ENCODE measurements around the gene RNF167. TPM values are rescaled to one million over a fixed set of nuclear protein-coding genes. Genes with fewer than 3 reads are reported as not detected.

RNF167 gene
- total and polyA plus RNA-seq, 2 of the 4 experiments (the other 2 are of a cell fraction) = 13.1 to 79.5 TPM

DNA sequence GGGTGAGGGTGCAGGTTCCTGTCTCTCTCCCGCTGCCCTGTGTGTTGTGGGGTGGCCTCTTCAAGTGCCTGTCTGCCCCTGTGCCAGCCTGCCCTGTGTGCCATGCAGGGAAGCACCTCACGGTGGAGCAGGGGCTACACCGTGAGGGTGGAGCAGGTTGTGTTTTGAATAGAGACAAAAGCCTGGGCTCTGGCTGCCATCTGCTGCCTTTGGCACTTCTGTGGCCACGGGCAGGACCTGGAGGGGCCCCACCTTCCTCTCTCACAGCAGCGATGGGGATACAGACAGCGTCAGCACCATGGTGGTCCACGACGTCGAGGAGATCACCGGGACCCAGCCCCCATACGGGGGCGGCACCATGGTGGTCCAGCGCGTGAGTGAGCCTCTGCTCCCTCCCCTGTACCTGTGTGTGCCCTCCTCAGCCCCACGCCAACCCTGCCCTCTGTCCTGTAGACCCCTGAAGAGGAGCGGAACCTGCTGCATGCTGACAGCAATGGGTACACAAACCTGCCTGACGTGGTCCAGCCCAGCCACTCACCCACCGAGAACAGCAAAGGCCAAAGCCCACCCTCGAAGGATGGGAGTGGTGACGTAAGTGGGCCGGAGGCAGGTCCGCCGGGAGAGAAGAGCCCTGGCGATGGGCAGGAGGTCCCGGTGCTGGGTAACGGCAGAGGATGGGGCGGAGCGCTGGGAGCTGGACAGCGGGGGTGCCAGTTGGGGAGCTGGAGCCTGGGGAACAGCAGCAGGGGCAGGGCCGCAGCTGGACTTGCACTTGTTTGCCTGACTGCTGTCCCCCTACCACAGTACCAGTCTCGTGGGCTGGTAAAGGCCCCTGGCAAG lies 46.1 kb upstream of the RNF167 start:
- H3K27ac ChIP-seq (ENCODE audit: insufficient read depth, low read length) = no peak overlapping the region
- H2AK5ac ChIP-seq (ENCODE audit: low read depth, low read length) = no peak overlapping the region
- no peak overlapping the region for H3K18ac ChIP-seq (ENCODE audit: low read depth, low read length)
- H3K14ac ChIP-seq (replicated peaks; ENCODE audit: low read depth, low read length) = no peak overlapping the region
- no peaks in the 10 kb centered on the region for H3K9me3 ChIP-seq (ENCODE audit: control insufficient read depth, insufficient read depth, low read length)
- H2BK20ac ChIP-seq (ENCODE audit: low read depth, low read length) = no peak overlapping the region
- no peak overlapping the region for H3K23ac ChIP-seq (ENCODE audit: low read depth, low read length)
- H3K36me3 ChIP-seq (ENCODE audit: control insufficient read depth, insufficient read depth, low read length) = peaks cover 62% of the 10 kb centered on the region
- H3K27me3 ChIP-seq (ENCODE audit: control insufficient read depth, insufficient read depth, low read length) = no peaks in the 10 kb centered on the region
- TF ChIP-seq, protein P1, sequence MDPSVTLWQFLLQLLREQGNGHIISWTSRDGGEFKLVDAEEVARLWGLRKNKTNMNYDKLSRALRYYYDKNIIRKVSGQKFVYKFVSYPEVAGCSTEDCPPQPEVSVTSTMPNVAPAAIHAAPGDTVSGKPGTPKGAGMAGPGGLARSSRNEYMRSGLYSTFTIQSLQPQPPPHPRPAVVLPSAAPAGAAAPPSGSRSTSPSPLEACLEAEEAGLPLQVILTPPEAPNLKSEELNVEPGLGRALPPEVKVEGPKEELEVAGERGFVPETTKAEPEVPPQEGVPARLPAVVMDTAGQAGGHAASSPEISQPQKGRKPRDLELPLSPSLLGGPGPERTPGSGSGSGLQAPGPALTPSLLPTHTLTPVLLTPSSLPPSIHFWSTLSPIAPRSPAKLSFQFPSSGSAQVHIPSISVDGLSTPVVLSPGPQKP (IDR thresholded peaks at IDR 0.05; ENCODE audit: borderline replicate concordance, low read depth, low read length) = no peak
- TF ChIP-seq FOS (IDR thresholded peaks at IDR 0.05; ENCODE audit: low read depth, low read length) = no peak
- TF ChIP-seq RCOR1 (IDR thresholded peaks at IDR 0.05; ENCODE audit: insufficient replicate concordance, low read length) = no peak
- no peak for TF ChIP-seq CHD1 (IDR thresholded peaks at IDR 0.05; ENCODE audit: low read depth, low read length)
- TF ChIP-seq, protein P2, sequence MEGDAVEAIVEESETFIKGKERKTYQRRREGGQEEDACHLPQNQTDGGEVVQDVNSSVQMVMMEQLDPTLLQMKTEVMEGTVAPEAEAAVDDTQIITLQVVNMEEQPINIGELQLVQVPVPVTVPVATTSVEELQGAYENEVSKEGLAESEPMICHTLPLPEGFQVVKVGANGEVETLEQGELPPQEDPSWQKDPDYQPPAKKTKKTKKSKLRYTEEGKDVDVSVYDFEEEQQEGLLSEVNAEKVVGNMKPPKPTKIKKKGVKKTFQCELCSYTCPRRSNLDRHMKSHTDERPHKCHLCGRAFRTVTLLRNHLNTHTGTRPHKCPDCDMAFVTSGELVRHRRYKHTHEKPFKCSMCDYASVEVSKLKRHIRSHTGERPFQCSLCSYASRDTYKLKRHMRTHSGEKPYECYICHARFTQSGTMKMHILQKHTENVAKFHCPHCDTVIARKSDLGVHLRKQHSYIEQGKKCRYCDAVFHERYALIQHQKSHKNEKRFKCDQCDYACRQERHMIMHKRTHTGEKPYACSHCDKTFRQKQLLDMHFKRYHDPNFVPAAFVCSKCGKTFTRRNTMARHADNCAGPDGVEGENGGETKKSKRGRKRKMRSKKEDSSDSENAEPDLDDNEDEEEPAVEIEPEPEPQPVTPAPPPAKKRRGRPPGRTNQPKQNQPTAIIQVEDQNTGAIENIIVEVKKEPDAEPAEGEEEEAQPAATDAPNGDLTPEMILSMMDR (conservative IDR thresholded peaks at IDR 0.05; ENCODE audit: low read depth, low read length) = no peak
- no peak for TF ChIP-seq RFX5 (IDR thresholded peaks at IDR 0.05; ENCODE audit: low read depth, low read length)
- TF ChIP-seq NFE2L2 (IDR thresholded peaks at IDR 0.05; ENCODE audit: low read depth, low read length) = no peak
- TF ChIP-seq BHLHE40 (IDR thresholded peaks at IDR 0.05; ENCODE audit: low read depth, low read length) = no peak
- no peak for TF ChIP-seq MAFK (IDR thresholded peaks at IDR 0.05; ENCODE audit: low read depth, low read length)
- TF ChIP-seq CEBPB (IDR thresholded peaks at IDR 0.05; ENCODE audit: low read depth, low read length) = no peak
- no peak for TF ChIP-seq MXI1 (IDR thresholded peaks at IDR 0.05; ENCODE audit: borderline replicate concordance, low read depth, low read length)
- no peak for TF ChIP-seq RAD21 (IDR thresholded peaks at IDR 0.05; ENCODE audit: low read length)
- BruUV-seq (replicated peaks) = no TSS peak
- POLR2A ChIA-PET (ENCODE audit: unreplicated experiment) = no interaction called here
- DNase-seq (no peak), ATAC-seq (ENCODE audit: low read depth) (no peak)
- dilution Hi-C loops (cut with HindIII; ENCODE audit: low sequenced_read_pairs, unreplicated experiment) (no loop called here), in situ Hi-C loops (cut with MboI; ENCODE audit: low sequenced_read_pairs) (no loop called here), intact Hi-C loops (cut with micrococcal nuclease) (no loop called here)
- H3K79me1 ChIP-seq (ENCODE audit: low read depth in 1 of 2, low read length in 2 of 2) = no peaks in the 10 kb centered on the region
- H4K20me1 ChIP-seq (ENCODE audit: insufficient read depth, low read length) = peaks cover 6% of the 10 kb centered on the region; the same call in 1 of the 2 replicates
- H2AK9ac ChIP-seq (replicated peaks; ENCODE audit: low read depth, low read length, poor library complexity) = no peak overlapping the region
- no peak overlapping the region for H3K4ac ChIP-seq (ENCODE audit: low read depth, low read length)
- no peaks in the 10 kb centered on the region for H3K4me1 ChIP-seq (ENCODE audit: control insufficient read depth, insufficient read depth, low read length)
- CTCF ChIA-PET = no interaction called here
- no peak overlapping the region for H3K9ac ChIP-seq (ENCODE audit: low read depth, low read length)
- no peak overlapping the region for H3K4me3 ChIP-seq (ENCODE audit: insufficient read depth, low read depth, low read length)
- H4K8ac ChIP-seq (ENCODE audit: low read depth in 2 of 2, low read length in 2 of 2) = no peak overlapping the region
- no peak overlapping the region for H3K56ac ChIP-seq (ENCODE audit: extremely low read depth, insufficient read depth, low read length)
- H3K4me2 ChIP-seq (ENCODE audit: low read depth, low read length) = no peak overlapping the region
- H4K5ac ChIP-seq (ENCODE audit: low read depth, low read length) = no peak overlapping the region
- H4K91ac ChIP-seq (ENCODE audit: insufficient read depth, low read depth, low read length) = no peak overlapping the region
- no peak overlapping the region for H2BK120ac ChIP-seq (ENCODE audit: low read depth, low read length)
- WGBS, 2 experiments (ENCODE audit: extremely low coverage in 2 of 2, insufficient read length in 1 of 2) = 85% methylated on average over 5 of the region's 31 CpGs; no CpG with 5 or more reads in 1 of the 2 experiments
- H2BK5ac ChIP-seq (ENCODE audit: low read depth, low read length, poor library complexity, severe bottlenecking) = no peak overlapping the region
- no peak overlapping the region for H2AFZ ChIP-seq (replicated peaks; ENCODE audit: low read length, poor library complexity)
- no peaks in the 10 kb centered on the region for H3K9me1 ChIP-seq (ENCODE audit: insufficient read depth, low read length)
- H2BK15ac ChIP-seq (ENCODE audit: low read depth, low read length) = no peak overlapping the region
